Sigmoid colon (tissue), 4 donors: ENCODE results near the gene CTNNA2.

Source experiments
- EP300 ChIP-seq, 4 donors: sonication (generic); formaldehyde crosslinking; IDR thresholded peaks; one replicate each; pipeline ENCODE4 v1.6.1; 2017; ENCODE audit warnings: antibody characterized with exemption in 4 of 4
- POLR2A ChIP-seq, 2 donors: fragments of 450-650 bp; IDR thresholded peaks; one replicate each; pipeline ENCODE4 v1.6.1; 2016; ENCODE audit warnings: antibody characterized with exemption in 2 of 2, mild to moderate bottlenecking in 2 of 2, moderate library complexity in 2 of 2
- TF ChIP-seq, protein P1 (sequence below), 4 experiments: fragments of 450-650 bp in 3 of 4; fragments of 200-600 bp in 1 of 4; IDR thresholded peaks; one replicate each; pipeline ENCODE4 v1.5.1; 2016 to 2019; ENCODE audit warnings: antibody characterized with exemption in 4 of 4, mild to moderate bottlenecking in 3 of 4, moderate library complexity in 2 of 4

DNA sequence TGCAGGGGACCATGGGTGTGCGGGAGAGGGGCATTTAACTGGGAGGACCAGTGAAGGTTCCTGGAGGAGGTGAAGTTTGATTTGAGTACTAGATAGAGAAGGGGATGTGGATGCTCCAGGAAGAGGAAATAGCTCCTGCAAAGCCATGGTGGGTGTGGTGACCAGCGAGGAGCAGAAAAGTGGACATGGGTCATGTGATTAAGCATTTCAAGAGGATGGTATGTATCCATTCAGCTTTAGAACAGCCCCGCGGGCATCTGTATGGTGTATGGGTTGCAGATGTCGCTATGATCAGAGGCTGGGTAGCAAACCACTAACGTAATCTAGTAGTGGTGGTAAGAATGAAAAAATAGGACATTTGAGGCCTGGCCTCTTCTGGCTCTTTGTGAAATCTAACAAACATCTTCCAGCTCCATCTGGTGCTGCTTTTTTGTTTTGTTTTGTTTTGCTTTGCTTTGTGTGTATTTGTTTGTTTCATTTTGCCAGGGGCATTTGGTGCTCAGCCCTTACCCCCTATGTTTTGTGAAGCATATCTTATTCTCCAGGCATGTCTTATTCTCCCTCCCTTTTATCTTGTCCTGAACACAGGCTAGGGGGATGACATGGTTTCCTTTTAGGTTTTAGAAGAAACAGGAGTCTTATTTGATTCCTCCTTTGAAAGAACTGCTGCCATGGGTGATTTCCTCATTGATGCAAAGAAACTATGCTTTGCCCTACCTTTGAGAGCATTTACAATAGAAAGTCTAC, 565.6 kb downstream of the CTNNA2 start:
- TF ChIP-seq POLR2A (IDR thresholded peaks at IDR 0.05), result no peak
- TF ChIP-seq, protein P1, sequence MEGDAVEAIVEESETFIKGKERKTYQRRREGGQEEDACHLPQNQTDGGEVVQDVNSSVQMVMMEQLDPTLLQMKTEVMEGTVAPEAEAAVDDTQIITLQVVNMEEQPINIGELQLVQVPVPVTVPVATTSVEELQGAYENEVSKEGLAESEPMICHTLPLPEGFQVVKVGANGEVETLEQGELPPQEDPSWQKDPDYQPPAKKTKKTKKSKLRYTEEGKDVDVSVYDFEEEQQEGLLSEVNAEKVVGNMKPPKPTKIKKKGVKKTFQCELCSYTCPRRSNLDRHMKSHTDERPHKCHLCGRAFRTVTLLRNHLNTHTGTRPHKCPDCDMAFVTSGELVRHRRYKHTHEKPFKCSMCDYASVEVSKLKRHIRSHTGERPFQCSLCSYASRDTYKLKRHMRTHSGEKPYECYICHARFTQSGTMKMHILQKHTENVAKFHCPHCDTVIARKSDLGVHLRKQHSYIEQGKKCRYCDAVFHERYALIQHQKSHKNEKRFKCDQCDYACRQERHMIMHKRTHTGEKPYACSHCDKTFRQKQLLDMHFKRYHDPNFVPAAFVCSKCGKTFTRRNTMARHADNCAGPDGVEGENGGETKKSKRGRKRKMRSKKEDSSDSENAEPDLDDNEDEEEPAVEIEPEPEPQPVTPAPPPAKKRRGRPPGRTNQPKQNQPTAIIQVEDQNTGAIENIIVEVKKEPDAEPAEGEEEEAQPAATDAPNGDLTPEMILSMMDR (IDR thresholded peaks at IDR 0.05), result no peak
- TF ChIP-seq EP300 (IDR thresholded peaks at IDR 0.05), result no peak
